Measurements from ENCODE around the gene HELZ. TPM values are rescaled to one million over a fixed set of nuclear protein-coding genes. Genes with fewer than 3 reads are reported as not detected.

Gene HELZ
- polyA plus RNA-seq, 2 of the 4 experiments (the other 2 are of a cell fraction), result 5.6 to 18.3 TPM

DNA sequence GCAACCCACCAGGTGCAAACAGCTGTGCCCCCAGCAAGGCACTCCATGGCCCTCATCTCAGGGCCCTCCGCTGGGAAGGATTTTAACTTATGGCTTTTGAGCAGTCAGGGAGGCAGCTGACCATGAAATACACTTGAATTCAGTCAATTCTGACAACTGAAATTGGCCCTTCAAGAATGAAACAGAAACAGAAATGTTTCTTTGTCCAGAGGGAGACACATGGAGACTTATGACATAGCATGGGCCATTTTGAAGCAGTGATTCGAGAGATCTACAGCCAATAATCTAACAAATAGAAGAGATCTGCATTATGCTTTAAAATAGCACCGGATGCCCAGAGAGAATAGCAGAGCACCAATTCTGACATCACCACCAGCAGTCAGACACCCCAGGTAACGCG, 193.2 kb downstream of the HELZ start:
- ChIA-PET CTCF (no interaction called here), POLR2A (no interaction called here)
- no peak overlapping the region for H3K4me2 ChIP-seq
- no peak overlapping the region for H3K4me3 ChIP-seq
- H3K9me3 ChIP-seq, result peaks cover 29% of the 10 kb centered on the region
- H3K4me1 ChIP-seq, result no peaks in the 10 kb centered on the region
- DNase-seq (ENCODE audit: low read depth in 1 of 2, low spot score in 1 of 2), result no peak
- FAIRE-seq, result no peak
- ATAC-seq, result no peak
- TF ChIP-seq GATA3 (IDR thresholded peaks at IDR 0.05; ENCODE audit: borderline replicate concordance), result no peak
- no peak overlapping the region for H3K27ac ChIP-seq
- 70% methylated on average over 5 of the region's 5 CpGs for WGBS (ENCODE audit: missing lambda C conversion rate)

DNA sequence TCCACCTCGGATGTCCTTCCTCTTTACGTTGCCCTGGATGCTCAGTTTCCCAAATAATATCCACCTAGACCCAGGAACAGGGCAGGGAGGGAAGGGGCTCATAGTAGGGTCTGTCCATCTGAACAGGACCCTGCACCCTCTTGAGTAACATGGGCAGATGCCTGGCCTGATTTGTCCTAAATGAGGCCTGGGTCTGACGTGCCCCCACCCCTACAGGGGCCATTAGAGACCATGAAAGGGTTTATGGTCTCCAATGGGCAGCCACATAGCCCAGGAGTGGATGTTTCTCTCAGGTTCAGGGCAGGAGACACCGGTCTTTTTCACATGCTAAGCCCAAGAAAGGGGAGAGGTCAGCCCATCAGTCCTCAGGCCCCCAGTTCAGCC, 193.8 kb downstream of the HELZ start:
- H3K27ac ChIP-seq, result no peak overlapping the region
- peaks cover 29% of the 10 kb centered on the region for H3K9me3 ChIP-seq
- no peak overlapping the region for H3K4me3 ChIP-seq
- DNase-seq (ENCODE audit: low read depth in 1 of 2, low spot score in 1 of 2) (no peak), ATAC-seq (no peak), FAIRE-seq (no peak)
- TF ChIP-seq ESRRA (IDR thresholded peaks at IDR 0.05; ENCODE audit: borderline replicate concordance, low read length), result no peak
- no peak for TF ChIP-seq TFCP2L1 (CRISPR knock-in tag; IDR thresholded peaks at IDR 0.05)
- no peak for TF ChIP-seq NFE2L2 (conservative IDR thresholded peaks at IDR 0.05; ENCODE audit: low read length)
- TF ChIP-seq HDAC2 (IDR thresholded peaks at IDR 0.05), result no peak
- no peak for TF ChIP-seq ZSCAN20 (CRISPR knock-in tag; IDR thresholded peaks at IDR 0.05)
- TF ChIP-seq EHMT2 (IDR thresholded peaks at IDR 0.05; ENCODE audit: low read depth), result no peak
- TF ChIP-seq JUN (IDR thresholded peaks at IDR 0.05), result no peak
- TF ChIP-seq, protein P1, sequence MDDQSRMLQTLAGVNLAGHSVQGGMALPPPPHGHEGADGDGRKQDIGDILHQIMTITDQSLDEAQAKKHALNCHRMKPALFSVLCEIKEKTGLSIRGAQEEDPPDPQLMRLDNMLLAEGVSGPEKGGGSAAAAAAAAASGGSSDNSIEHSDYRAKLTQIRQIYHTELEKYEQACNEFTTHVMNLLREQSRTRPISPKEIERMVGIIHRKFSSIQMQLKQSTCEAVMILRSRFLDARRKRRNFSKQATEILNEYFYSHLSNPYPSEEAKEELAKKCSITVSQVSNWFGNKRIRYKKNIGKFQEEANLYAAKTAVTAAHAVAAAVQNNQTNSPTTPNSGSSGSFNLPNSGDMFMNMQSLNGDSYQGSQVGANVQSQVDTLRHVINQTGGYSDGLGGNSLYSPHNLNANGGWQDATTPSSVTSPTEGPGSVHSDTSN (IDR thresholded peaks at IDR 0.05), result no peak
- POLR2A ChIA-PET, result no interaction called here
- WGBS (ENCODE audit: missing lambda C conversion rate), result 6% methylated on average over 4 of the region's 4 CpGs
- CTCF ChIA-PET, result interaction anchor here (0.6 kb wide), 1 partner anchor 352 kb away, joined by 3 read pairs; no protein-coding TSS in a partner anchor
- no peak overlapping the region for H3K4me2 ChIP-seq
- H3K4me1 ChIP-seq, result no peaks in the 10 kb centered on the region

GRCh38 chr17:67050471-67051154, 194.4 kb downstream of the HELZ start:
- no peaks in the 10 kb centered on the region for H3K4me1 ChIP-seq
- POLR2A ChIA-PET, result no interaction called here
- ATAC-seq (no peak), DNase-seq (ENCODE audit: low read depth in 1 of 2, low spot score in 1 of 2) (no peak), FAIRE-seq (no peak)
- no peak overlapping the region for H3K27ac ChIP-seq
- H3K4me2 ChIP-seq, result no peak overlapping the region
- no peak overlapping the region for H3K4me3 ChIP-seq
- TF ChIP-seq, protein P2, sequence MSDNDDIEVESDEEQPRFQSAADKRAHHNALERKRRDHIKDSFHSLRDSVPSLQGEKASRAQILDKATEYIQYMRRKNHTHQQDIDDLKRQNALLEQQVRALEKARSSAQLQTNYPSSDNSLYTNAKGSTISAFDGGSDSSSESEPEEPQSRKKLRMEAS (IDR thresholded peaks at IDR 0.05), result no peak
- no peak for TF ChIP-seq HMGXB4 (CRISPR knock-in tag; IDR thresholded peaks at IDR 0.05; ENCODE audit: borderline replicate concordance)
- no peak for TF ChIP-seq EHF (CRISPR knock-in tag; IDR thresholded peaks at IDR 0.05)
- TF ChIP-seq, protein P3, sequence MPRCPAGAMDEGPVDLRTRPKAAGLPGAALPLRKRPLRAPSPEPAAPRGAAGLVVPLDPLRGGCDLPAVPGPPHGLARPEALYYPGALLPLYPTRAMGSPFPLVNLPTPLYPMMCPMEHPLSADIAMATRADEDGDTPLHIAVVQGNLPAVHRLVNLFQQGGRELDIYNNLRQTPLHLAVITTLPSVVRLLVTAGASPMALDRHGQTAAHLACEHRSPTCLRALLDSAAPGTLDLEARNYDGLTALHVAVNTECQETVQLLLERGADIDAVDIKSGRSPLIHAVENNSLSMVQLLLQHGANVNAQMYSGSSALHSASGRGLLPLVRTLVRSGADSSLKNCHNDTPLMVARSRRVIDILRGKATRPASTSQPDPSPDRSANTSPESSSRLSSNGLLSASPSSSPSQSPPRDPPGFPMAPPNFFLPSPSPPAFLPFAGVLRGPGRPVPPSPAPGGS (IDR thresholded peaks at IDR 0.05), result no peak
- TF ChIP-seq CHD2 (IDR thresholded peaks at IDR 0.05; ENCODE audit: low read length, partially characterized antibody), result no peak
- TF ChIP-seq EP300 (IDR thresholded peaks at IDR 0.05), result no peak
- no peak for TF ChIP-seq MAZ (IDR thresholded peaks at IDR 0.05; ENCODE audit: borderline replicate concordance, low read depth, low read length)
- TF ChIP-seq JUNB (IDR thresholded peaks at IDR 0.05), result no peak
- WGBS (ENCODE audit: missing lambda C conversion rate), result 45% methylated on average over 6 of the region's 6 CpGs
- peaks cover 29% of the 10 kb centered on the region for H3K9me3 ChIP-seq
- CTCF ChIA-PET, result interaction anchor here (0.6 to 1.1 kb wide), 2 partner anchors 20 to 293 kb away, joined by 3 read pairs; no protein-coding TSS in a partner anchor
